BE2C (cell line): ENCODE data around the gene PSORS1C1.

Source experiments
- DNase-seq: peaks from one replicate; pipeline ENCODE4 v3.0.0-alpha.2; 2020
- H3K27me3 ChIP-seq: fragments of 250-450 bp; sonication (Bioruptor Pico); 2 replicates; pipeline ENCODE4 v1.5.1; 2020; ENCODE audit warnings: mild to moderate bottlenecking
- H3K36me3 ChIP-seq: fragments of 250-450 bp; sonication (Bioruptor Pico); 2 replicates; pipeline ENCODE4 v1.5.1; 2020; ENCODE audit warnings: mild to moderate bottlenecking
- H3K4me1 ChIP-seq: fragments of 250-450 bp; sonication (Bioruptor Pico); 2 replicates; pipeline ENCODE4 v1.5.1; 2020
- H3K4me3 ChIP-seq: 2 replicates; pipeline ENCODE4 v1.5.1; 2011; ENCODE audit warnings: low read depth, low read length
- H3K9me3 ChIP-seq: fragments of 250-450 bp; sonication (Bioruptor Pico); 2 replicates; pipeline ENCODE4 v1.5.1; 2020
- CTCF ChIP-seq: IDR thresholded peaks from 2 replicates; pipeline ENCODE4 v1.5.1; 2012; ENCODE audit warnings: mild to moderate bottlenecking, low read depth, low read length

PSORS1C1 gene

GRCh38 chr6:31171931-31172905 lies 57.6 kb downstream of the PSORS1C1 start:
- Histone ChIP-seq H3K36me3 (no peaks in the 10 kb centered on the region), H3K9me3 (no peaks in the 10 kb centered on the region), H3K4me1 (no peaks in the 10 kb centered on the region), H3K4me3 (no peak overlapping the region), H3K27me3 (no peaks in the 10 kb centered on the region)
- DNase-seq = no peak
- TF ChIP-seq CTCF = no peak

GRCh38 chr6:31172973-31173384 lies 58.4 kb downstream of the PSORS1C1 start:
- H3K4me1 ChIP-seq = no peaks in the 10 kb centered on the region
- no peaks in the 10 kb centered on the region for H3K36me3 ChIP-seq
- H3K27me3 ChIP-seq = no peaks in the 10 kb centered on the region
- TF ChIP-seq CTCF = no peak
- H3K9me3 ChIP-seq = no peaks in the 10 kb centered on the region
- no peak for DNase-seq
- H3K4me3 ChIP-seq = no peak overlapping the region

DNA sequence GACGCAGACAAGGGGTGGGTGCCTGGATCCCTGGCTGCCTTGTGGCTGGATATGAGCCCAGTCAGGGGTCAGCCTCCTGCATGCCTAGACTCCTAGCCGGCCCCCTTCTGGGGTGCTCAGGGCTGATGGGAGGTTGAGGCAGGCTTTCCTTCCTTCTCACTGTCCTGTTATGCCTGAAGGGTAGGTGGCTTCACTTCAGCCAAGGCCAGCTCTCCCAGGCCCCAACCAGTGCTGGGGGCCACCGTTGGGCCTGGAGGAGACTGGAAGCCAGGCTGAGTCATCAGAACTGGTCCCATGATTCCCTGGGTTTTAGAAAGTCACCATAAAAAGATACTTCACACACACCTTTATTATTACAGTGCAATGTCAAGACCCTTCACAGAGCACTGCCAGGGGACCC lies 58.8 kb downstream of the PSORS1C1 start:
- no peaks in the 10 kb centered on the region for H3K4me1 ChIP-seq
- H3K4me3 ChIP-seq = no peak overlapping the region
- H3K9me3 ChIP-seq = no peaks in the 10 kb centered on the region
- H3K36me3 ChIP-seq = no peaks in the 10 kb centered on the region
- no peak for DNase-seq
- no peak for TF ChIP-seq CTCF
- H3K27me3 ChIP-seq = no peaks in the 10 kb centered on the region

GRCh38 chr6:31174378-31174777 lies 59.8 kb downstream of the PSORS1C1 start:
- Histone ChIP-seq H3K36me3 (no peaks in the 10 kb centered on the region), H3K4me1 (no peaks in the 10 kb centered on the region), H3K27me3 (no peaks in the 10 kb centered on the region), H3K9me3 (no peaks in the 10 kb centered on the region), H3K4me3 (no peak overlapping the region)
- no peak for DNase-seq
- no peak for TF ChIP-seq CTCF

GRCh38 chr6:31175971-31176370 lies 61.4 kb downstream of the PSORS1C1 start:
- TF ChIP-seq CTCF = no peak
- Histone ChIP-seq H3K9me3 (no peaks in the 10 kb centered on the region), H3K27me3 (no peaks in the 10 kb centered on the region), H3K4me3 (no peak overlapping the region), H3K4me1 (no peaks in the 10 kb centered on the region), H3K36me3 (no peaks in the 10 kb centered on the region)
- no peak for DNase-seq

- Histone ChIP-seq H3K27me3 (no peaks in the 10 kb centered on the region), H3K36me3 (no peaks in the 10 kb centered on the region), H3K9me3 (no peaks in the 10 kb centered on the region), H3K4me1 (no peaks in the 10 kb centered on the region), H3K4me3 (no peak overlapping the region)
- no peak for DNase-seq
- TF ChIP-seq CTCF = no peak
Measured at GRCh38 chr6:31178143-31179041, 63.8 kb downstream of the PSORS1C1 start.
